Measurements from ENCODE around the gene GRB2.
A peak's percentile ranks its signal among the peaks of the same experiment; 100 is the strongest.
"Not testable (repeated sequence)": the region's sequence is repeated elsewhere in the genome, so short reads cannot be mapped to it uniquely, and the experiment has no call there.

GRB2 gene

DNA sequence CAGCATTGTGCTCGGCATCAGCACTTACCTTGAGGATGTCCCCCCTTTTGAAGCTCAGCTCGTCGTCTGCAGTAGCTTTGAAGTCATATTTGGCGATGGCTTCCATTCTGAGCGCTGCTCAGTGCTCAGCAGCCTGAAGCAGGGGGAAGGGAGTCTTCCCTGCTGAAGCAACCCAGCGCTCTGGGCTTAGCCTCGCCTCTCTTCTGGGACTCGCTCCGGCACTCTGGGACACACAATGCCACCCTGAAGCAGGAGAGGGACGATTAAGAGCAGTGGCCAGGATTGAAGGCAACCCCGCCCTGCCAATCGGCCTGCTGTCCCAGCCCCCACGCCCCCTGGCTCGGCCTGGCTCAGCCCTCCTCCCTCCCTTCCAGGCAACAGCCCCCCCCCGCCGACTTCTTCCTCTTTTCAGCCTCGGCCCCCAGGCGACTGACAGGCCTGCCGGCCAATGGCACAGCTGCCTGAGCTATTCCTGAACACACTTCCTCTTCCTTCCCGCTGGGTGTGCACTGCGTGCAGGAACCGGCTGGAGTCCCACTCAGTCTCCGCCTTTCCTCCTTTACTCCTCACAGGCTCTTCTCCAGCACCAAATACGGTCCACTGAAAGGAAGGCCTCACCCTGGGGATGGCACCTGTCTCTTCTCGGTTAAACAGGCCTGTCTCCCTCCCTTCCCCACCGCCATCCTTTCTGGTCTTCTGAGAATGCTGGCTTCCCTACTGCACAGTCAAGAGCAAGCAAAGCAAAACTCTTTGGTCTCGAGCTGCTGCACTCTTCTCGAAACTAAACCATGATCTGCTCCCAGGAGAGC is 11.8 kb downstream of the GRB2 start:
- Histone ChIP-seq H3K4me1 (ENCODE audit: control insufficient read depth, insufficient read depth, low read length) (peaks cover 19% of the 10 kb centered on the region), H3K27ac (ENCODE audit: low read depth, low read length) (peak overlapping the region; percentile 90), H3K27me3 (ENCODE audit: control insufficient read depth, insufficient read depth, low read length) (no peaks in the 10 kb centered on the region), H3K4me3 (ENCODE audit: low read length) (peak overlapping the region; percentile 85), H3K36me3 (ENCODE audit: control insufficient read depth, insufficient read depth, low read length) (peaks cover 2% of the 10 kb centered on the region), H3K9ac (ENCODE audit: low read length) (peak overlapping the region; percentile 81)

DNA sequence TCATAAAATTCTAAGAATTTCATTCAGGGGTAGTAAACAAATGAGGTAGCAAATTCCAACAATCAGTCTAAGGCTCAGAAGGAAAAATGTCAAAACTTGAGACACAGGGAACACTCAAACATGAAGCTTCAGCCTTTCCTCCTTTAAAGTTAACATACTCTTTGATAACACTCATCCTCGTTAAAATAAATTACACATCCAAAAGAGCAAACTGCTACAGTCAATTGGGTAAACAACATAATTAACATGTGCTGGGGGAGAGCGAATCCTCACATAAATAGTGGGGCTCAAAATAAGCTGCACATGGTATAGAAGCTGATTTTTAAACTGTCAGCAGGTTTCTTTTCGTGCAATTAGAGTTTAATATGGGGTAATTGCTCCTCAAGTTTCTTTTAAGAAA is 12.9 kb downstream of the GRB2 start:
- H3K27ac ChIP-seq (ENCODE audit: low read depth, low read length) = peak overlapping the region; percentile 90
- no peak overlapping the region for H3K9ac ChIP-seq (ENCODE audit: low read length)
- H3K4me3 ChIP-seq (ENCODE audit: low read length) = no peak overlapping the region
- no peaks in the 10 kb centered on the region for H3K27me3 ChIP-seq (ENCODE audit: control insufficient read depth, insufficient read depth, low read length)
- peaks cover 19% of the 10 kb centered on the region for H3K4me1 ChIP-seq (ENCODE audit: control insufficient read depth, insufficient read depth, low read length)
- H3K36me3 ChIP-seq (ENCODE audit: control insufficient read depth, insufficient read depth, low read length) = peaks cover 2% of the 10 kb centered on the region

GRCh38 chr17:75390982-75391381 is 14.5 kb downstream of the GRB2 start:
- H3K4me1 ChIP-seq (ENCODE audit: control insufficient read depth, insufficient read depth, low read length) = peaks cover 19% of the 10 kb centered on the region

GRCh38 chr17:75388476-75389030 is 16.9 kb downstream of the GRB2 start:
- Histone ChIP-seq H3K36me3 (ENCODE audit: control insufficient read depth, insufficient read depth, low read length) (peaks cover 2% of the 10 kb centered on the region), H3K27ac (ENCODE audit: low read depth, low read length) (no peak overlapping the region), H3K4me3 (ENCODE audit: low read length) (no peak overlapping the region), H3K9ac (ENCODE audit: low read length) (no peak overlapping the region), H3K27me3 (ENCODE audit: control insufficient read depth, insufficient read depth, low read length) (no peaks in the 10 kb centered on the region), H3K4me1 (ENCODE audit: control insufficient read depth, insufficient read depth, low read length) (peaks cover 10% of the 10 kb centered on the region)

More at GRCh38 chr17:75390982-75391381, 14.5 kb downstream of the GRB2 start:
- peaks cover 2% of the 10 kb centered on the region for H3K36me3 ChIP-seq (ENCODE audit: control insufficient read depth, insufficient read depth, low read length)
- no peak overlapping the region for H3K27ac ChIP-seq (ENCODE audit: low read depth, low read length)
- no peaks in the 10 kb centered on the region for H3K27me3 ChIP-seq (ENCODE audit: control insufficient read depth, insufficient read depth, low read length)
- H3K9ac ChIP-seq (ENCODE audit: low read length) = no peak overlapping the region
- no peak overlapping the region for H3K4me3 ChIP-seq (ENCODE audit: low read length)

DNA sequence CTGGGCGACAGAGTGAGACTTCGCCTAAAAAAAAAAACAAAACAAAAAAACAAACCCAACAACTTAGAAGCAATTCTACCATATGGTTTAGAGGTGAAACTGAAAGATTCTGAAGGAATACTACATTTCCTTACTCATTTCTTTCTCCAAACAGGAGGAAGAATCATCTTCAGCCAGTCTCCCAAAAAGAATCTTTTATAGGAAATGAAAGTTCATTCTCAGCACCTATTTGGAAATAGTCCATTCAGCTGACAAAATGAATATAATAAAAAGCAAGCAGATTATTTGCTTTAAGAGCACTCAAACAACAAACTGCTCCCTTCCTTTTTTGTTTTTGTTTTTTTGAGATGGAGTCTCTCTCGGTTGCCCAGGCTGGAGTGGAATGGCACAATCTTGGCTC is 17.7 kb downstream of the GRB2 start:
- Histone ChIP-seq H3K27ac (ENCODE audit: low read depth, low read length) (no peak overlapping the region), H3K27me3 (ENCODE audit: control insufficient read depth, insufficient read depth, low read length) (no peaks in the 10 kb centered on the region), H3K4me1 (ENCODE audit: control insufficient read depth, insufficient read depth, low read length) (peaks cover 10% of the 10 kb centered on the region), H3K9ac (ENCODE audit: low read length) (no peak overlapping the region), H3K4me3 (ENCODE audit: low read length) (no peak overlapping the region), H3K36me3 (ENCODE audit: control insufficient read depth, insufficient read depth, low read length) (no peaks in the 10 kb centered on the region)

GRCh38 chr17:75386430-75386829 is 19.0 kb downstream of the GRB2 start:
- Histone ChIP-seq H3K27me3 (ENCODE audit: control insufficient read depth, insufficient read depth, low read length) (no peaks in the 10 kb centered on the region), H3K4me1 (ENCODE audit: control insufficient read depth, insufficient read depth, low read length) (peaks cover 6% of the 10 kb centered on the region), H3K9ac (ENCODE audit: low read length) (no peak overlapping the region), H3K4me3 (ENCODE audit: low read length) (no peak overlapping the region), H3K27ac (ENCODE audit: low read depth, low read length) (no peak overlapping the region), H3K36me3 (ENCODE audit: control insufficient read depth, insufficient read depth, low read length) (no peaks in the 10 kb centered on the region)

DNA sequence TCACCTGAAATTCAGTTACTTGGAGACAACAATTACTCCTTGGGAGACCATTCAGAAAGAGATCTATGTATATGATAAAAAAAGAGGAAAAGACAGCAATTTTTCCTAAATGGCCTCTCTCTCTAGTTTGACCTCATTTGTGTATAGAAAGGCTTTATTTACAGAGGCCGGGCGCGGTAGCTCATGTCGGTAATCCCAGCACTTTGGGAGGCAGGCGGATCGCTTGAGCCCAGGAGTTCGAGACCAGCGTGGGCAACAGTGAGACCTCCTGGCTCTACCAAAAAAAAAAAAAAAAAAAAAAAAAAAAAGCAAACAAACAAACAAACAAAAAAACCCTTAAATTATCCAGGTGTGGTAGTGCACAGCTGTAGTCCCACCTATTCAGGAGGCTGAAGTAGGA is 20.7 kb downstream of the GRB2 start:
- Histone ChIP-seq H3K36me3 (ENCODE audit: control insufficient read depth, insufficient read depth, low read length) (no peaks in the 10 kb centered on the region), H3K4me3 (ENCODE audit: low read length) (no peak overlapping the region), H3K27me3 (ENCODE audit: control insufficient read depth, insufficient read depth, low read length) (no peaks in the 10 kb centered on the region), H3K27ac (ENCODE audit: low read depth, low read length) (no peak overlapping the region), H3K9ac (ENCODE audit: low read length) (no peak overlapping the region), H3K4me1 (ENCODE audit: control insufficient read depth, insufficient read depth, low read length) (peaks cover 11% of the 10 kb centered on the region)

DNA sequence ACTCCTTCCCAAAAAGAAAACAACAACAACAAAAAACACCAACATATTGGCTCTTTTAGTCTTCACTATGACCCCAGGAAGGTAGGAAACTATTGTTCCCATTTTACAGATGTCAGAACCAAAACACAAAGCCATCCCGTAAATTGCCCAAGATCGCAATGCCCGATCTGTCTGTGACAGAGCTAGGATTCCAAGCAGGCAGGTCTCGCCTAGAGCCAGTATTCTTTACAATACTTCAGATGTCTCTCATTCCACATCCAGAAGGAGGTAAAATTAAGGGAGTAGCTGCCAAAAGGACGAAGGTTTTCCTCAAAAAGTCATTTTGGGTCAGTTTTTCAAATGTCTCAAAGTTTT is 21.7 kb downstream of the GRB2 start:
- H3K9ac ChIP-seq (ENCODE audit: low read length) = no peak overlapping the region
- no peak overlapping the region for H3K4me3 ChIP-seq (ENCODE audit: low read length)
- no peaks in the 10 kb centered on the region for H3K27me3 ChIP-seq (ENCODE audit: control insufficient read depth, insufficient read depth, low read length)
- H3K27ac ChIP-seq (ENCODE audit: low read depth, low read length) = no peak overlapping the region
- peaks cover 12% of the 10 kb centered on the region for H3K4me1 ChIP-seq (ENCODE audit: control insufficient read depth, insufficient read depth, low read length)
- H3K36me3 ChIP-seq (ENCODE audit: control insufficient read depth, insufficient read depth, low read length) = no peaks in the 10 kb centered on the region

- H3K4me1 ChIP-seq (ENCODE audit: control insufficient read depth, insufficient read depth, low read length) = peaks cover 12% of the 10 kb centered on the region
- H3K27me3 ChIP-seq (ENCODE audit: control insufficient read depth, insufficient read depth, low read length) = no peaks in the 10 kb centered on the region
- H3K4me3 ChIP-seq (ENCODE audit: low read length) = no peak overlapping the region
- peak overlapping the region; percentile 40 for H3K27ac ChIP-seq (ENCODE audit: low read depth, low read length)
- no peaks in the 10 kb centered on the region for H3K36me3 ChIP-seq (ENCODE audit: control insufficient read depth, insufficient read depth, low read length)
- H3K9ac ChIP-seq (ENCODE audit: low read length) = no peak overlapping the region
These were observed 24.7 kb downstream of the GRB2 start for GRCh38 chr17:75380750-75381149.

GRCh38 chr17:75380315-75380714 is 25.2 kb downstream of the GRB2 start:
- Histone ChIP-seq H3K4me3 (ENCODE audit: low read length) (no peak overlapping the region), H3K27ac (ENCODE audit: low read depth, low read length) (no peak overlapping the region), H3K27me3 (ENCODE audit: control insufficient read depth, insufficient read depth, low read length) (no peaks in the 10 kb centered on the region), H3K4me1 (ENCODE audit: control insufficient read depth, insufficient read depth, low read length) (peaks cover 12% of the 10 kb centered on the region), H3K36me3 (ENCODE audit: control insufficient read depth, insufficient read depth, low read length) (no peaks in the 10 kb centered on the region), H3K9ac (ENCODE audit: low read length) (no peak overlapping the region)

- not testable (repeated sequence) for H3K4me3 ChIP-seq (ENCODE audit: low read length); H3K9ac ChIP-seq (ENCODE audit: low read length)
These were observed 26.1 kb downstream of the GRB2 start for GRCh38 chr17:75379426-75379825.

DNA sequence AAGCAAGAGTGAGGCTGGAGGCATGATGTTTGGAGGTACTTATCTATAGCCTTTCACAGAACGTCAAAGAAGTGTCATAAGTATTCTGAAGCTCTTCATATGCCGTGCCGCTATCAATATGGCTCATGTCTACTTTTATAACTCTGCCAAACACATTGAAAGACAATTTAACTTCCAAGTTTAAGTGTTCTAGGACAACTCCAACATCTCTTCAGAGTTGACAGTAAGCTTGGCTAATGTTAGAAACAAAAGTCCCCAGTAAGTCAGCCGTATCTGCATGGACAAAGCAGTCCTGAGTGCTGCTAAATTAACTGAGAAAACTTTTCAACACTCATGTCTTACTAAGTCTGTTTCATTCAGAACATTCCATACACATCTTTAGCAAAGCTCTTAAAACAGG is 32.2 kb downstream of the GRB2 start:
- H3K4me3 ChIP-seq (ENCODE audit: low read length) = no peak overlapping the region

More at GRCh38 chr17:75379426-75379825, 26.1 kb downstream of the GRB2 start:
- not testable (repeated sequence) for H3K27me3 ChIP-seq (ENCODE audit: control insufficient read depth, insufficient read depth, low read length); H3K36me3 ChIP-seq (ENCODE audit: control insufficient read depth, insufficient read depth, low read length); H3K27ac ChIP-seq (ENCODE audit: low read depth, low read length)
- peaks cover 12% of the 10 kb centered on the region for H3K4me1 ChIP-seq (ENCODE audit: control insufficient read depth, insufficient read depth, low read length)

GRCh38 chr17:75371981-75372380 is 33.5 kb downstream of the GRB2 start:
- no peak overlapping the region for H3K27ac ChIP-seq (ENCODE audit: low read depth, low read length)
- H3K36me3 ChIP-seq (ENCODE audit: control insufficient read depth, insufficient read depth, low read length) = no peaks in the 10 kb centered on the region
- no peak overlapping the region for H3K4me3 ChIP-seq (ENCODE audit: low read length)
- H3K4me1 ChIP-seq (ENCODE audit: control insufficient read depth, insufficient read depth, low read length) = peaks cover 9% of the 10 kb centered on the region
- no peak overlapping the region for H3K9ac ChIP-seq (ENCODE audit: low read length)
- H3K27me3 ChIP-seq (ENCODE audit: control insufficient read depth, insufficient read depth, low read length) = no peaks in the 10 kb centered on the region

More for the DNA sequence above, 32.2 kb downstream of the GRB2 start:
- H3K27ac ChIP-seq (ENCODE audit: low read depth, low read length) = no peak overlapping the region
- peaks cover 9% of the 10 kb centered on the region for H3K4me1 ChIP-seq (ENCODE audit: control insufficient read depth, insufficient read depth, low read length)
- no peaks in the 10 kb centered on the region for H3K36me3 ChIP-seq (ENCODE audit: control insufficient read depth, insufficient read depth, low read length)
- H3K27me3 ChIP-seq (ENCODE audit: control insufficient read depth, insufficient read depth, low read length) = no peaks in the 10 kb centered on the region
- no peak overlapping the region for H3K9ac ChIP-seq (ENCODE audit: low read length)
